ENCODE measurements around the gene ATRN.
"Not testable (repeated sequence)": the region's sequence is repeated elsewhere in the genome, so short reads cannot be mapped to it uniquely, and the experiment has no call there.

Gene ATRN

GRCh38 chr20:3521852-3522740 is 51.3 kb downstream of the ATRN start:
- DNase-seq = no peak

DNA sequence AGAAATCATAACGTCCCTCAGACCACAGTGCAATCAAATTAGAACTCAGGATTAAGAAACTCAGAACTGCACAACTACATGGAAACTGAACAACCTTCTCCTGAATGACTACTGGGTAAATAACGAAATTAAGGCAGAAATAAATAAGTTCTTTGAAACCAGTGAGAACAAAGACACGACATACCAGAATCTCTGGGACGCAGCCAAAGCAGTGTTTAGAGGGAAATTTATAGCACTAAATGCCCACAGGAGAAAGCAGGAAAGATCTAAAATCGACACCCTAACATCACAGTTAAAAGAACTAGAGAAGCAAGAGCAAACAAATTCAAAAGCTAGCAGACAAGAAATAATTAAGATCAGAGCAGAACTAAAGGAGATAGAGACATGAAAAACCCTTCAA is 53.9 kb downstream of the ATRN start:
- not testable (repeated sequence) for DNase-seq

- DNase-seq = no peak
Observed at GRCh38 chr20:3532089-3532615, 61.3 kb downstream of the ATRN start.

DNA sequence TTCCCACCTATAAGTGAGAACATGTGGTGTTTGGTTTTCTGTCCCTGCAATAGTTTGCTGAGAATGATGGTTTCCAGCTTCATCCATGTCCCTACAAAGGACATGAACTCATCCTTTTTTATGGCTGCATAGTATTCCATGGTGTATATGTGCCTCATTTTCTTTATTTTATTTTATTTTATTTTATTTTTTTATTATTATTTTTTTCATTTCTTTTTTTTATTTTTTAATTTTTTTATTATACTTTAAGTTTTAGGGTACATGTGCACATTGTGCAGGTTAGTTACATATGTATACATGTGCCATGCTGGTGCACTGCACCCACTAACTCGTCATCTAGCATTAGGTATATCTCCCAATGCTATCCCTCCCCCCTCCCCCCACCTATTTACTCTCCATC is 66.9 kb downstream of the ATRN start:
- not testable (repeated sequence) for DNase-seq

GRCh38 chr20:3539311-3540107 is 68.7 kb downstream of the ATRN start:
- DNase-seq = no peak

DNA sequence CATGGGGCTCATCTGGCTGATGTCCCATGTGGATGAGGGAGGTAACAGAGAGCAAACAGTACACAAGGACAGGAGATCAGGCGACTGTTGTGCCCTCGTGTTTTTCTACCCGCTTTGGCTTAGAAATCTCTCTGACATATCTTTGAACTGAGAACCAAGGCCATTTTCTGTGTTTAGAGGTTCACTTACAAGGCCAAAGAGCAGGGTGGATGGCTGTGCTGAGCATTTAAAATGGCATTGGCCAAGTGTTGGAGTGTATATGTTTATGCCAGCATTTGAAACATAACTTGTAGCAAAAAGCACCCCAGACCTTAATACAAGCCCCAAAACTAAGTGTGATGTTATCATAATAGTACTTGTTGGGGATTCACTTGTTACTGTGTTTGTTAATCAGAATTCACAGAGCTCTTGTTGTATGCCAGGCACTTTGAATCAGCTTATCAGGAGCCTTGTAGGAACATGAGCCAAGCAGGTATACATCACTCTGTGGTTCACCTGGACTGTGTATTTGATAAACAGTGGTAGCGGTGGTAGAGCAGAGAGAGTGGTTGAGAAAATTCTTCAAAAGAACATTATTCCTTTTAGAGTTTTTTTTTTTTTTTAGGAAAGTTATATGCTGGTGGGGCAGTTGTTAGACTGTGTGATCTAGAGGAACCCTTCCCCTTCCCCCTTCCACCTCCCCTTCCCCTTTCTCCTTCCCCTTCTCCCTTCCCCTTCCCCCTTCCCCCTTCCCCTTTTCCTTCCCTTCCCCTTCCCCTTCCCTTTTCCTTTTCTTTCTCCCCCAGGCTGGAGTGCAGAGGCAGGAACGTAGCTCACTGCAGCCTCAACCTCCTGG is 71.3 kb downstream of the ATRN start:
- DNase-seq = no peak

DNA sequence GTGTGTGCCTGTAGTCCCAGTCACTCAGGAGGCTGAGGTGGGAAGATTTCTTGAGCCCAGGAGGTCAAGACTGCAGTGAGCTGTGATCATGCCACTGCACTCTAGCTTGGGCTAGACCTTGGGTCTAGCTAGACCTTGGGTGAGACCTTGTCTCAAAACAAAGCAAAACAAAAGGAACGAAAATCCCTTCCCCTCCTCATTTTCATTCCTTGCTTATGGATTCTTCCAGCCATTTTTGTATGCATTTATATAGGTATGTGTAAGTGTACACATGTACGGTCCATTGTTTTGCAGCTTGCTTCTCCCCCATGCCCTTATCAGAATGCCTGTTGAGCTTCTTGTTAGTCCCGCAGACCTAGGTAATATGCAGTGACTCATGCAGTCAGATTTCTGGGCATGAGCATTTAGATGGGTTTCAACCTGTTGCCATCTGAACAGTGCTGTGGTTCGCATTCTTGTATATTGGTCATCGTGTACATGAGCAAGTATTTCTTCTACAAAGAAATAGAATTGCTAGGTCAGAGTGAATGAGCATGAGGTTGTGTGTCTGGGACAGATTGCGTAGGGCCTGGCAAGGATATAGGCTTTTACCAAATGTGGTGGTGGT is 73.2 kb downstream of the ATRN start:
- DNase-seq = no peak

GRCh38 chr20:3545401-3545925 is 74.6 kb downstream of the ATRN start:
- DNase-seq = no peak

GRCh38 chr20:3547906-3548305 is 77.1 kb downstream of the ATRN start:
- no peak for DNase-seq

GRCh38 chr20:3550837-3551236 is 80.0 kb downstream of the ATRN start:
- no peak for DNase-seq

DNA sequence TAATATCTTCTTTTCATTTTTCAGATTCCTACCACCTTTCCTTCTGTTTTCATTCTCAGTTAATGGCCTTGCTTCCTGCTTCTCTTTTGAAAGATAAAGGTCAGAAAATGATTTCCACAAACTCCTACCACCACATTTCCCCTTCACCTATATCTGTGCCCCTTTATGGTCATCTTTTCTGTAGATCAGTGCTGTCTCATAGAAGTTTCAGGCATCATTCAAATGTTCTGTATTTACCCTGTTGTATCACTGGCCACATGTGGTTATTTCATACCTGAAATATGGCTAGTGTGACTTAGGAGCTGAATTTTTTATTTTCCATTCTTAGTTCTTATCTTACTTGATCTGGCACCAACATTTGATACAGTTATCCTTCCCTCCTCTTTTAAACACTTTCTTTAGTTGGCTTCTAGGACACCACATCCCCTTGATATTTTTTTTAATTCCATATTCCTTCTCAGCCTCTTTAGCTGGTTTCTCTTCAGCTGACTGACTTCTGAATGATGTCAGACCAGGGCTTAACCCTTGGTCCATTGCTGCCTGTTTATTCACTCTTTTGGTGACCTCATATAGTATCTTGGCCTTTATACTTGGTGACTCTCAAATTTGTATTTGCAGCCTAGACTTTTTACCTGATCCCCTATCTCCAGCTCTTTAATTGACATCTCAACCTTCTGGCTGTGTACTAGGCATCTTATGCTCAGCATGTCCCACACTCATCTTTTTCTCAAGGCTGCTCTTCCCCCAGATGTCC is 81.0 kb downstream of the ATRN start:
- no peak for DNase-seq

GRCh38 chr20:3553663-3554062 is 82.8 kb downstream of the ATRN start:
- DNase-seq = no peak

GRCh38 chr20:3557237-3557785 is 86.5 kb downstream of the ATRN start:
- no peak for DNase-seq

DNA sequence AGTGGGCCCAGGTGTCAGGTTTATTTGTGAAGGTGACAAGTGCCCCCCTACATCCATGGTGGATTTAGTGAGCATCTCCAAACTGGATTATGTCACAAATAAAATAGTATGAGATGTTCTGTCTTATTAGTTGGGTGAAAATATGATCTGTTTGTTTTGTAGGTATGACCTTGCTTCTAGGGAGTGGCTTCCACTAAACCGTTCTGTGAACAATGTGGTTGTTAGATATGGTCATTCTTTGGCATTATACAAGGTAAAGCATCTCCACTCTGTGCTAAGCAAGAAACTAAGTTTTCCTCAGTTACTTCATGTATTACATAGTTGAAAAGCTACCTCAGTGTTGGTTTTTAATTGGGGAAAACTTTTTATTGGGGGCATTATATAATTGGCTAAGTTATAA is 88.4 kb downstream of the ATRN start:
- no peak for DNase-seq

- DNase-seq = no peak
Observed at GRCh38 chr20:3559637-3560036, 88.8 kb downstream of the ATRN start.

- no peak for DNase-seq
Observed at GRCh38 chr20:3560162-3560561, 89.3 kb downstream of the ATRN start.

GRCh38 chr20:3560578-3560977 is 89.8 kb downstream of the ATRN start:
- no peak for DNase-seq

DNA sequence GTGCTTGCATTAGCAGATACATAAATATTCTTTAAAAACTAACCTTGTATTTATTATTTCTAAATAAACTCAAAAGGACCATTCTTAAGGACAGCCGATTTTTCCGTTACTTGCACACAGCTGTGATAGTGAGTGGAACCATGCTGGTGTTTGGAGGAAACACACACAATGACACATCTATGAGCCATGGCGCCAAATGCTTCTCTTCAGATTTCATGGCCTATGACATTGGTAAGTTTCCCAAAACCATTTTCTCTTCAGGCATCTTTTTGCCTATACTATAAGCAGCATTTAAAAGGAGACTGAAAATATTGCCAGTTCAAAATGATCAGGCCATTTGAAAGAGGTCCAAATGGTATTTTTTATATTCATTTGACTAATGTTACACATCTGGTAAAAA is 92.3 kb downstream of the ATRN start:
- no peak for DNase-seq

GRCh38 chr20:3563548-3564177 is 92.8 kb downstream of the ATRN start:
- peak in 1 of 2 donors; percentile 49 for DNase-seq

DNA sequence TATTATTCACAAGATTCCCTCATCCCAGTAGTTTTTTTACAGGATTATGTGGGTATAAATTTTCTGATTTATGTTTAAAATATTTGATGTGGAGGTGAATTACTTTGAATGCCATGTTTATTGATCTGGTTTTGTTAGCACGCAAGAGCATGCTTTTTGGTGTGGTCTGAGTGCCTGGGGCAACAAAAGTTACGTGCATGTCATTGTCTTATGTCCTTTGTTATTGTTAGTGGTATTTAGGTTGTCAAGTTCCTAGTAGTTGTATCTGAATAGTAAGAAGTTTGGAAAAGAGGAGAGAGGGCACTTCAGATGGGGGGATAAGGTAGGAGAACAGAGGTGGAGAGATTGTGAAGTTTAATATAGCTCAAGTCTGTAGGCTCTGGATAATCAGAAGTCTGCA is 95.0 kb downstream of the ATRN start:
- no peak for DNase-seq

- DNase-seq = no peak
Observed at GRCh38 chr20:3572151-3572550, 101.3 kb downstream of the ATRN start.
